ENCODE data around the gene KIRREL2. TPM values are rescaled to one million over a fixed set of nuclear protein-coding genes. Genes with fewer than 3 reads are reported as not detected.
"Not testable (repeated sequence)": the region's sequence is repeated elsewhere in the genome, so short reads cannot be mapped to it uniquely, and the experiment has no call there.

The KIRREL2 gene
- total RNA-seq, 2 experiments from 2014 or later = 0.55 to 0.58 TPM

- DNase-seq = no peak
- Mint-ChIP-seq H3K27ac (no peak overlapping the region), H3K9me3 (no peaks in the 10 kb centered on the region), H3K4me3 (no peak overlapping the region), H3K36me3 (ENCODE audit: low read depth) (peaks cover 45% of the 10 kb centered on the region), H3K27me3 (no peaks in the 10 kb centered on the region), H3K4me1 (peaks cover 5% of the 10 kb centered on the region)
- CTCF ChIA-PET = no interaction called here
- POLR2A ChIA-PET = interaction anchor here (1.0 to 4.9 kb wide), 2 partner anchors 23 to 46 kb away, joined by 3 to 38 read pairs; partner anchors contain the start of gene TYROBP
Observed at GRCh38 chr19:35885904-35886303, 29.2 kb downstream of the KIRREL2 start.

GRCh38 chr19:35887197-35887596 lies 30.5 kb downstream of the KIRREL2 start:
- no peaks in the 10 kb centered on the region for H3K9me3 Mint-ChIP-seq
- H3K4me1 Mint-ChIP-seq = peaks cover 4% of the 10 kb centered on the region
- no peak overlapping the region for H3K4me3 Mint-ChIP-seq
- H3K27ac Mint-ChIP-seq = no peak overlapping the region
- no peak for DNase-seq
- POLR2A ChIA-PET = interaction anchor here (0.7 kb wide), 1 partner anchor 44 kb away, joined by 3 read pairs; no protein-coding TSS in a partner anchor
- peaks cover 49% of the 10 kb centered on the region for H3K36me3 Mint-ChIP-seq (ENCODE audit: low read depth)
- H3K27me3 Mint-ChIP-seq = no peaks in the 10 kb centered on the region
- CTCF ChIA-PET = no interaction called here

DNA sequence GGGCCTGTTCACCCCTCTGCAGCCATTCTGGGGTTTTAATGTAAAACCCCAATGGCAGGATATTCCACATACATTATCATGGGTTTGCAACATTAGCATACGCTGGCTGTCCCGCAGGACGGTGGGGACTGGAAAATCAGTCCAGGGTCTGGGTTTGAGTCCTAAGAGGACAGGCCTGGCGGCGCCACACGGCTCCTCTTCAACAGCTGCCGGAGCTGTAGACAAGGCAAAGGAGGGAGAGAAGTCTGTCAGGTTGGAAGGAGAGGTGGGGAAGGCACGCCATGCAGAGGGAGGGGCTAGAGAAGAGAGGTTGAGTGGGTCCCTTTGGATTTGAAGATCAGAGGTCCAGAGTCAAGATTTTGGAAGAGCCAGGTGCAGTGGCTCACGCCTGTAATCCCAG lies 31.7 kb downstream of the KIRREL2 start:
- H3K9me3 Mint-ChIP-seq = no peaks in the 10 kb centered on the region
- H3K4me1 Mint-ChIP-seq = peaks cover 5% of the 10 kb centered on the region
- ChIA-PET CTCF (no interaction called here), POLR2A (no interaction called here)
- no peak overlapping the region for H3K4me3 Mint-ChIP-seq
- H3K27me3 Mint-ChIP-seq = no peaks in the 10 kb centered on the region
- no peak overlapping the region for H3K27ac Mint-ChIP-seq
- peaks cover 59% of the 10 kb centered on the region for H3K36me3 Mint-ChIP-seq (ENCODE audit: low read depth)
- no peak for DNase-seq

- Mint-ChIP-seq H3K4me3 (no peak overlapping the region), H3K36me3 (ENCODE audit: low read depth) (peaks cover 69% of the 10 kb centered on the region), H3K27me3 (no peaks in the 10 kb centered on the region), H3K27ac (no peak overlapping the region), H3K4me1 (peaks cover 5% of the 10 kb centered on the region), H3K9me3 (no peaks in the 10 kb centered on the region)
- ChIA-PET POLR2A (no interaction called here), CTCF (no interaction called here)
- no peak for DNase-seq
Observed at GRCh38 chr19:35889370-35890112, 32.8 kb downstream of the KIRREL2 start.

DNA sequence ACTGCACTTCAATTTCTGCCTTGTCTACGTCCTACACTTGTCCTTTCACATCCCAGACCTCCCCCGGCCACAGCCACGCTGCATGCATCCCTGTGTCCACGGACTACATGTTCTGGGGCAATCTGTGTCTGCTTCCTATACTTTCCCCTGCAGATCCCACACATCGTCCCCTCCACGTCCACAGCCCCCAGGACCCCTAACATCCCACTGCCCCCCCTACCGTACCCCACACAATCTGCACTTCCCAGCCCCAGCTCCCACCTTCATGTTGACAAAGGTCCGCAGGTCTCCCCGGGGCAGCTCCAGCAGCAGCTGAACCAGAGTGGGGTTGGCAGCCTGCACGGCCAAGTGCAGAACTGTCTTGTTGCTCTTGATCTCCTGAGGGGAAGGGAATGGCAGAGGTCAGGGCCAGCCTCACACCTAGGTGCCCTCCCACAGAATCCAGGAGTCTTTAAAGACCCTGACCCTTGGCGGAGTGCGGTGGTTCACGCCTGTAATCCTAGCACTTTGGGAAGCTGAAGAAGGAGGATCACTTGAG lies 33.5 kb downstream of the KIRREL2 start:
- CTCF ChIA-PET = no interaction called here
- DNase-seq = no peak
- Mint-ChIP-seq H3K9me3 (no peaks in the 10 kb centered on the region), H3K36me3 (ENCODE audit: low read depth) (peaks cover 71% of the 10 kb centered on the region), H3K27me3 (no peaks in the 10 kb centered on the region), H3K27ac (no peak overlapping the region), H3K4me1 (peaks cover 7% of the 10 kb centered on the region), H3K4me3 (no peak overlapping the region)
- POLR2A ChIA-PET = no interaction called here

DNA sequence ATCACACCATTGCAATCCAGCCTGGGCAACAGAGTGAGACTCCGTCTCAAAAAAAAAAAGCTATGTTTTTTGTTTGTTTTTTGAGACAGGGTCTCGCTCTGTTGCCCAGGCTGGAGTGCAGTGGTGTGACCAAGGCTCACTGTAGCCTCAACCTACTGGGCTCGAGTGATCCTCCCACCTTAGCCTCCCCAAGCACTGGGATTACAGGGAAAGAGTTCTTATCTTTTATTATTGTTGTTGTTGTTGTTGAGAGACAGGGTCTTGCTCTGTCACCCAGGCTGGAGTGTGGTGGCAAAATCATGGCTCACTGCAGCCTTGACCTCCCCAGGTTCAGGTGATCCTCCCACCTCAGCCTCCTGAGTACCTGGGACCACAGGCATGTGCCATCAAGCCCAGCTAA lies 35.1 kb downstream of the KIRREL2 start:
- CTCF ChIA-PET = interaction anchor here (0.5 to 1.2 kb wide), 2 partner anchors 8 to 202 kb away, joined by 4 read pairs; no protein-coding TSS in a partner anchor
- POLR2A ChIA-PET = interaction anchor here (0.6 to 1.3 kb wide), 3 partner anchors 11 to 39 kb away, joined by 4 to 5 read pairs (median 5); no protein-coding TSS in a partner anchor
- Mint-ChIP-seq H3K36me3 (ENCODE audit: low read depth) (peaks cover 72% of the 10 kb centered on the region), H3K4me1 (peaks cover 15% of the 10 kb centered on the region)
- not testable (repeated sequence) for H3K4me3 Mint-ChIP-seq, H3K27me3 Mint-ChIP-seq, DNase-seq, H3K27ac Mint-ChIP-seq, H3K9me3 Mint-ChIP-seq

DNA sequence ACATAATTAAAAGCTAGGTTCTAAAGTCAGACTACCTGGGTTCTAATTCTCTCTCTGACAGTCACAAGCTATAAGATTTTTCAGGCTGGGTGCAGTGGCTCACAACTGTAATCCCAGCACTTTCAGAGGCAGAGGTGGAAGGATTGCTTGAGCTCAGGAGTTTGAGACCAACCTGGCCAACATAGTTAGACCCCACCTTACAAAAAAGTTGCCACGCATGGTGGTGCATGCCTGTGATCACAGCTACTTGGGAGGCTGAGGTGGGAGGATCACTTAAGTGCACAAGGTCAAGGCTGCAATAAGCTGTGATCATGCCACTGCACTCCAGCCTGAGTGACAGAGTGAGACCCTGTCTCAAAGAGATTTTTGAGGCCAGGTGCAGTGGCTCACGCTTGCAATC lies 37.6 kb downstream of the KIRREL2 start:
- Mint-ChIP-seq H3K27ac (no peak overlapping the region), H3K36me3 (ENCODE audit: low read depth) (peaks cover 69% of the 10 kb centered on the region), H3K4me3 (no peak overlapping the region)

GRCh38 chr19:35895911-35896642 lies 39.4 kb downstream of the KIRREL2 start:
- Mint-ChIP-seq H3K27ac (no peak overlapping the region), H3K27me3 (no peaks in the 10 kb centered on the region), H3K36me3 (ENCODE audit: low read depth) (peaks cover 57% of the 10 kb centered on the region), H3K4me1 (peaks cover 30% of the 10 kb centered on the region), H3K4me3 (peak overlapping the region; percentile 8), H3K9me3 (no peaks in the 10 kb centered on the region)
- CTCF ChIA-PET = no interaction called here
- POLR2A ChIA-PET = interaction anchor here (1.1 kb wide), 1 partner anchor 34 kb away, joined by 3 read pairs; no protein-coding TSS in a partner anchor
- DNase-seq = no peak

More for the DNA sequence above, 37.6 kb downstream of the KIRREL2 start:
- DNase-seq = no peak
- Mint-ChIP-seq H3K9me3 (no peaks in the 10 kb centered on the region), H3K27me3 (no peaks in the 10 kb centered on the region), H3K4me1 (peaks cover 25% of the 10 kb centered on the region)
- ChIA-PET POLR2A (no interaction called here), CTCF (interaction anchor here (0.9 to 1.3 kb wide), 2 partner anchors 12 to 37 kb away, joined by 3 read pairs; no protein-coding TSS in a partner anchor)

DNA sequence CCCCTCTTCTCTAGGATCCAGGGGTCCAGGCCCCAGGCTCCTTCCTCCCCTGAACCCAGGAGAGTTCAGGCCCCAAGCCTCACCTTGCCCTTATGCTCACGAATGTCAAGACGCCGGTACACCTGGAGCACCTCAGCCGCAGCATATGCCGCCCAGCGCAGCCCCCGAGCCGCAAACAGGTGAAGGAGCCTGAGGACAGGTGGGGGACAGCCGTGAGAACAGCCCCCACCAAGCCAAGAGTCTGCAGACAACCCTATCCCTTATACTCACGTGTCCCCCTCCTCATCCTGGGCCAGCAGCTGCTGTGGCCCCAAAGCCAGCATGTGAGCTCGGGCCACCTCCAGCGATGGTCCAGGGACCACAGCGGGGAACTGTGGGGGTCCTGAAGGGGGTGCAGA lies 39.9 kb downstream of the KIRREL2 start:
- Mint-ChIP-seq H3K9me3 (no peaks in the 10 kb centered on the region), H3K27ac (no peak overlapping the region), H3K36me3 (ENCODE audit: low read depth) (peaks cover 56% of the 10 kb centered on the region), H3K27me3 (no peaks in the 10 kb centered on the region), H3K4me1 (peaks cover 32% of the 10 kb centered on the region), H3K4me3 (no peak overlapping the region)
- ChIA-PET POLR2A (interaction anchor here (1.1 kb wide), 1 partner anchor 33 kb away, joined by 3 read pairs; no protein-coding TSS in a partner anchor), CTCF (interaction anchor here (0.7 to 2.4 kb wide), 2 partner anchors 13 to 35 kb away, joined by 4 to 9 read pairs; no protein-coding TSS in a partner anchor)
- no peak for DNase-seq

DNA sequence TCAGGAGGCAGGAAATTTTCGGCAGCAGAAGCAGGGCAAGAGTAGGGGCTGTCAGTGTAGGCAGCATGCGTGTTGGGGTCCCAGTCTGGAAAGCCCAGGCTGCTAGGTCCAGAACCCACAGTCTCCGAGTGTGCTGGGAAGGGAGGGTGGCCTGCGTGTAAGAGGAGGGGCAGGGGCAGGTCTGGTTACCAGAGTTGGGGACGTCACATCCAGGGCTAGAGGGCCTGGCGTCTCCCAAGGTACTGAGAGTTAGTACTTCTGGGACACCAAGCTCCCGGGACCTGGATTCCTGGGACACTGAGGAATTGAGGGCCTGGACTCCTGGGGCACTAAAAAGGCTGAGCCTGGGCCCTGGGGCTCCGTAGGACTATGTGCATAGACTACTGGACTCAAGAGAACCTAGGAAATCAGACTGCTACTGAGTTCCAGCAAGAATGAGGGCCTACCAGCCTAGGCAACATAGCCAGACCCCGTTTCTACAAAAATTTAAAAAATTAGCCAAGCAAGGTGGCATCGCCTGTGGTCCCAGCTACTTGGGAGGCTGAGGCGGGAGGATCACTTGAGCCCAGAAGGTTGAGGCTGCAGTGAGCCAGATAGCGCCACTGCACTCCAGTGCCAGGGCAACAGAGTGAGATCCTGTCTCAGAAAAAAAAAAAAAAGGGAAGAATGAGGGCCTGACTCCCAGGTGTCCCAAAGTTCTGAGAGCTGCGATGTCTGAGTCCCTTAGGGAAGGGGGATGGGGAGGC lies 41.2 kb downstream of the KIRREL2 start:
- ChIA-PET CTCF (interaction anchor here (2.4 kb wide), 1 partner anchor 33 kb away, joined by 9 read pairs; no protein-coding TSS in a partner anchor), POLR2A (interaction anchor here (0.8 to 1.5 kb wide), 5 partner anchors 14 to 56 kb away, joined by 3 to 10 read pairs (median 9); no protein-coding TSS in a partner anchor)
- DNase-seq = no peak
- H3K27me3 Mint-ChIP-seq = no peaks in the 10 kb centered on the region
- peak overlapping the region; percentile 95 for H3K27ac Mint-ChIP-seq
- H3K9me3 Mint-ChIP-seq = no peaks in the 10 kb centered on the region
- peaks cover 42% of the 10 kb centered on the region for H3K4me1 Mint-ChIP-seq
- peaks cover 51% of the 10 kb centered on the region for H3K36me3 Mint-ChIP-seq (ENCODE audit: low read depth)
- H3K4me3 Mint-ChIP-seq = peak overlapping the region; percentile 94

- H3K4me1 Mint-ChIP-seq = peaks cover 44% of the 10 kb centered on the region
- ChIA-PET CTCF (interaction anchor here (2.4 kb wide), 1 partner anchor 33 kb away, joined by 9 read pairs; no protein-coding TSS in a partner anchor), POLR2A (interaction anchor here (0.8 to 1.5 kb wide), 5 partner anchors 15 to 55 kb away, joined by 3 to 10 read pairs (median 9); no protein-coding TSS in a partner anchor)
- peak overlapping the region; percentile 95 for H3K27ac Mint-ChIP-seq
- peaks cover 51% of the 10 kb centered on the region for H3K36me3 Mint-ChIP-seq (ENCODE audit: low read depth)
- H3K9me3 Mint-ChIP-seq = no peaks in the 10 kb centered on the region
- peak overlapping the region; percentile 94 for H3K4me3 Mint-ChIP-seq
- DNase-seq = no peak
- no peaks in the 10 kb centered on the region for H3K27me3 Mint-ChIP-seq
Observed at GRCh38 chr19:35898499-35898809, 41.7 kb downstream of the KIRREL2 start.

DNA sequence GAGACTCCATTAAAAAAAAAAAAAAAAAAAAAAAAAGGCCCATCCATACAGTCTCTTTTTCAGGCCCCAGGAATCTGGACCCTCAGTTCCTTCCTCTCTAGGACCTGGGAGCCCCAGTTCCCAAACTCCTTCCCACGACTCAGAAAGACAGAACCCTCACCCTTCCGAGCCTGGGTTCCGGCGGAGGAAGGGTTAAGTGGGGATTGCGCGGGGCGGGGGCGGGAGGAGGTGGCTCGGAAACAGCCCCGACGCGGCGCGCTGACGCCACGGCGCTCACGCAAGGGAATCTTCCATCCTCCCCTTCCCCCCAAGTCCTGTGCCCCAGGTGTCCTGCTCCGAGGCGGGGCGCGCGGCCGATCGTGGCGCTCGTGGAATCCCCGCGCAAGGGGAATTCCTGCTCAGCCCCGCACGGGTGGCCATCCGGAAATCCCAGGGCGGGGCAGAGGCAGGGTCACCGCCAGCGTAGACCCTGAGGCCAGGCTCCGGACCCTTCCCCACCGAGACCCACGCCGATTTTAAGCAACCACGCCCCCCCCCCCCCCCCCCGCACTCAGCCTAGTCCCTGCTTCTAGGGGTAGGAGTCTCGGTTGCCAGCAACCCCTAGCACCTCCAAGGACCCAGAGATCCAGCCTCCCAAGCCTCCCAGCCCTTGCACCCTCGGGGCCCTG lies 43.0 kb downstream of the KIRREL2 start:
- ChIA-PET CTCF (no interaction called here), POLR2A (interaction anchor here (1.2 to 2.3 kb wide), 5 partner anchors 13 to 187 kb away, joined by 4 to 49 read pairs (median 5); partner anchors contain the start of gene LIN37)
- H3K4me3 Mint-ChIP-seq = peak overlapping the region; percentile 94

More for the DNA sequence above, 43.0 kb downstream of the KIRREL2 start:
- peak overlapping the region; percentile 95 for H3K27ac Mint-ChIP-seq
- peaks cover 49% of the 10 kb centered on the region for H3K36me3 Mint-ChIP-seq (ENCODE audit: low read depth)
- peak; percentile 90 for DNase-seq
- peaks cover 55% of the 10 kb centered on the region for H3K4me1 Mint-ChIP-seq
- no peaks in the 10 kb centered on the region for H3K9me3 Mint-ChIP-seq
- no peaks in the 10 kb centered on the region for H3K27me3 Mint-ChIP-seq
